ENCODE data around the gene CARTPT.

DNA sequence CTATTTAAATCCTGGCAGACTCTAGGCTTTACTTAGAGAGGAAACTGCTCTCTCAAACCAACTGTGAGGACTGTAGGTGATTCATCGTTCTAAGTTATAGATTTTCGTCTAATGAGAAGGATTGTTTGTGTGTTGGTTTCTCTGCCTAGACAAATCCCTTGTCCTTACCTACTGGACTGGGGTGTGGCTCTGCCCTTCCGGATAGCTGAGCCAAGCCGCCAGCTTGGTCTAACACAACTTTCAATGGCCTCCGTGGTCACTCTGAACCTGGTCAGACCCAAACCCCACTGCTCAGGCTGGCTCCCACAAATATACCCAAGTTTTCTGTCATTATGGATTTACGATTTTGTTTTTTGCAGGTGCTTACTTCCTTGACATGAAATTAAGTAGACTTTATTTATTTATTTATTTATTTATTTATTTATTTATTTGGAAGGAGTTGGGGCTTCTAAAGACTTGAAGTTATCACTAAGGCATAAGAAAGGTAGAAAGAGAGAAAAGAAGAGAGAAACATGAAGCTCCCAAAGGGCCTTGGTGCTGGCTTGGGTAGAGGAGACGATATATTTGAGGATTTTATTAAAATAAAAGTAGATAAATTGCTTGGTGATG lies 19.0 kb downstream of the CARTPT start:
- TF ChIP-seq POLR2A (IDR thresholded peaks at IDR 0.05), result no peak
- TF ChIP-seq, protein P1, sequence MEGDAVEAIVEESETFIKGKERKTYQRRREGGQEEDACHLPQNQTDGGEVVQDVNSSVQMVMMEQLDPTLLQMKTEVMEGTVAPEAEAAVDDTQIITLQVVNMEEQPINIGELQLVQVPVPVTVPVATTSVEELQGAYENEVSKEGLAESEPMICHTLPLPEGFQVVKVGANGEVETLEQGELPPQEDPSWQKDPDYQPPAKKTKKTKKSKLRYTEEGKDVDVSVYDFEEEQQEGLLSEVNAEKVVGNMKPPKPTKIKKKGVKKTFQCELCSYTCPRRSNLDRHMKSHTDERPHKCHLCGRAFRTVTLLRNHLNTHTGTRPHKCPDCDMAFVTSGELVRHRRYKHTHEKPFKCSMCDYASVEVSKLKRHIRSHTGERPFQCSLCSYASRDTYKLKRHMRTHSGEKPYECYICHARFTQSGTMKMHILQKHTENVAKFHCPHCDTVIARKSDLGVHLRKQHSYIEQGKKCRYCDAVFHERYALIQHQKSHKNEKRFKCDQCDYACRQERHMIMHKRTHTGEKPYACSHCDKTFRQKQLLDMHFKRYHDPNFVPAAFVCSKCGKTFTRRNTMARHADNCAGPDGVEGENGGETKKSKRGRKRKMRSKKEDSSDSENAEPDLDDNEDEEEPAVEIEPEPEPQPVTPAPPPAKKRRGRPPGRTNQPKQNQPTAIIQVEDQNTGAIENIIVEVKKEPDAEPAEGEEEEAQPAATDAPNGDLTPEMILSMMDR (IDR thresholded peaks at IDR 0.05 in 4 of 5, conservative IDR thresholded peaks at IDR 0.05 in 1 of 5), result no peak
